C4-2B (cell line): Measurements from ENCODE around the gene ITSN1.

Experiments
- H3K27ac ChIP-seq: fragments of 450-650 bp; 2 replicates; pipeline ENCODE4 v1.5.1; 2017
- ZFX ChIP-seq: fragments of 450-650 bp; IDR thresholded peaks from 2 replicates; pipeline ENCODE4 v1.6.1; 2017
- TF ChIP-seq, protein P1 (sequence below): fragments of 450-650 bp; conservative IDR thresholded peaks from 2 replicates; pipeline ENCODE4 v1.5.1; 2017; ENCODE audit warnings: mild to moderate bottlenecking

Gene ITSN1

DNA sequence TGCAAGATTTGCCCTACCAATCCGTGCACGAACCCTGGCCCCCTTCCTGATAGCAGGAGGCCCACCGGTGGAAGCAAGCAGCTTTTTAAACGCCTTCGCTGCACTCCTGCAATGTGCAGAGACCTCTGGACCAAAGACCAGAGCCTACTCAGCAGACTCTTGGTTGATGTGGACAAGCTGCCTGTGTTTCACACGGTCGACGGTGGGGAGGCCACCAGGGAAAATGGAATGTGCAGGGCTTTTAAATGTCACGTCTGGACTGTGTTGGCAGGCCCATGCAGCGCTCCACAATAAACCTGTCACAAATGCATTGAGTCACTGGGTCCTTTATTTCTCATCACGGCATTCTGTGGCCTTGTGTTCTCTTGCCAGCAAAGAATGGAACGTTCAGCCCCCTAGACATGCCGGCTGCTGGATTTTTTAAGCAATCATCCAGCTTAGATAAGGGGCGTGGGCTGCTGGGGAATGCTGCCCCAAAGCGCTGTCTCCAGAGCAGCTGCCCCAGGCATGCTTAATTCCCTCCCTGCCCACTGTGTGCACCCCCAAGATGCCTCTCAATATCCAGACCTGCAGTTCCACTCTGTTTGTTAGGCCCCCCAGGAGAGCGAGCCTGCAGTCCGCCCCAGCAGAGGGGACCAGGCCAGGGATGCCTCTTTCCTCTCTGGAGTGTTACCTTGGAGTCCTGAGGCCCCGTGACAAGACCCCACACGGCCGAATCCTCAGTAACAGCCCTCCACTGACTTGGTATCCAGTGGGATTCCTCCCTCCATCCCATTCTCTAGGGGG is 202.0 kb downstream of the ITSN1 start:
- TF ChIP-seq, protein P1, sequence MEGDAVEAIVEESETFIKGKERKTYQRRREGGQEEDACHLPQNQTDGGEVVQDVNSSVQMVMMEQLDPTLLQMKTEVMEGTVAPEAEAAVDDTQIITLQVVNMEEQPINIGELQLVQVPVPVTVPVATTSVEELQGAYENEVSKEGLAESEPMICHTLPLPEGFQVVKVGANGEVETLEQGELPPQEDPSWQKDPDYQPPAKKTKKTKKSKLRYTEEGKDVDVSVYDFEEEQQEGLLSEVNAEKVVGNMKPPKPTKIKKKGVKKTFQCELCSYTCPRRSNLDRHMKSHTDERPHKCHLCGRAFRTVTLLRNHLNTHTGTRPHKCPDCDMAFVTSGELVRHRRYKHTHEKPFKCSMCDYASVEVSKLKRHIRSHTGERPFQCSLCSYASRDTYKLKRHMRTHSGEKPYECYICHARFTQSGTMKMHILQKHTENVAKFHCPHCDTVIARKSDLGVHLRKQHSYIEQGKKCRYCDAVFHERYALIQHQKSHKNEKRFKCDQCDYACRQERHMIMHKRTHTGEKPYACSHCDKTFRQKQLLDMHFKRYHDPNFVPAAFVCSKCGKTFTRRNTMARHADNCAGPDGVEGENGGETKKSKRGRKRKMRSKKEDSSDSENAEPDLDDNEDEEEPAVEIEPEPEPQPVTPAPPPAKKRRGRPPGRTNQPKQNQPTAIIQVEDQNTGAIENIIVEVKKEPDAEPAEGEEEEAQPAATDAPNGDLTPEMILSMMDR, result no peak
- TF ChIP-seq ZFX, result no peak
- H3K27ac ChIP-seq, result no peak overlapping the region

- TF ChIP-seq ZFX, result no peak
- TF ChIP-seq, protein P1, result no peak
- no peak overlapping the region for H3K27ac ChIP-seq
Observed at GRCh38 chr21:33844890-33845205, 202.5 kb downstream of the ITSN1 start.

DNA sequence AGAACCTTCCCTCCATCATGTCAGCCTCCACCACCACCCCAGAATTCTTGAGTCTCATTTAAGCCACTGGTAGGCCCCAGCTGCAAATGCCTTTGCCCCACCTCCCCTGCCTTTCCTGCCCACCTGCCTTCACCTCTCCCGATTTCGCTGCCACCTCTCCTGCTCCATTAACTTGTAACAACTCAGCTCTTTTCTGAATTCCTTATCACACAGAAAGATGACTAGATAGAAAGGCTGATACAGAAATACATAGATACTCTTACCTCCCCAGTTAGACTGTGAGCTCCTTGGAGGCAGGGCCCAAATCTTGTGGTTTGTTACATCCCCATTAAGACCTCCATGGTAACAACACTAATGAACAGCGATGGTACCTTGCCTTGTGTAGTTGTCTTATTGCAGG is 203.8 kb downstream of the ITSN1 start:
- no peak overlapping the region for H3K27ac ChIP-seq
- no peak for TF ChIP-seq ZFX
- TF ChIP-seq, protein P1, result no peak

GRCh38 chr21:33847588-33848248 is 205.4 kb downstream of the ITSN1 start:
- no peak overlapping the region for H3K27ac ChIP-seq
- TF ChIP-seq, protein P1, result no peak
- no peak for TF ChIP-seq ZFX

DNA sequence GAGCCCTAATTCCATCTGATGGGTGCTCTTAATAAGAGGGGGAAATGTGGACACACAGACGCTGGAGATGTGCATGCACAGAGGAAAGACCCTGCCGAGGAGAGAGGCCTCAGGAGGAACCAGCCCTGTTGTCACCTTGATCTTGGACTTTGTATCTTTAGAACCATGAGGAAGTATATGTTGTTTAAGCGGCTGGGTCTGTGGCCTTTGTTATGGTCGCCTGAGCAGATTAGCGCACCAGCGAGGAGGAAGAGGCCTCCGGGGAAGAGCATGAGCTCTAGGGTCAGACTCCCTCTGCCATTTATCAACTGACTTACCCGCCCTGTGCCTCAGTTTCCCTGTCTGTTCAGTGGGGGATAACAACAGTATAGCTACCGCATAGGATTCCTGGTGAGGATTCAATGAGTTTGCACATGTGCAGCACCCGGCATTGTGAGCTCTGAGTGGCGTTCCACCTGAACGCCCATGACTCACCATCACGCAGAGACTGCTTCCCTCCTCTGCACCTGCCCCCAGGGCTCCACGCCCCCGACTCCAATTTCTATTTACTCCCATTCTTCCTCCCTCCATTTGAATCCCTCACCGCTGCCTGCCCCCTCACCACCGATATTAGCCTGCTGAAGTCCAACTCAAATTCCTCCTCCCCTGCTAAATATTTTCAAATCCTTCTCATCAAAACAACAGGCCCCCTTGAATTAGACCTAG is 206.1 kb downstream of the ITSN1 start:
- TF ChIP-seq ZFX, result no peak
- TF ChIP-seq, protein P1, result no peak
- H3K27ac ChIP-seq, result no peak overlapping the region

DNA sequence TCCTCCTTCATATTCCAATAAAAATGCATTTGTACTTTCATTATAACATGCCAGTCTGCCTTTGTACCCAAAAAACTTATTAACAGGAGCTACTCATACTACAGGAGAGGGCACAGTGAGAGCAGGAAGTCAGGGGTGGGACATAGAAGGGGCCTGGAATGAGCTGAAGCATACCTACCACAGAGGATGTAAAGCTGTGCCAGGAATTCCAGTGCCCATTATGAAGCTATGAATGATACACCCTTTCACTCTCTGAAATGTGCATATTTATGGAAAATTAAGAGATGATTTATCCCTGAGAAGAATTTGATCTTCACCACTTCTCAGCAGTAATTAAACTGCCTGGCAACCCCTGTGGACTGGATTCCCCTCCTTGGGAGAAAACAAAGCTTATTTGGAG is 207.5 kb downstream of the ITSN1 start:
- no peak for TF ChIP-seq ZFX
- TF ChIP-seq, protein P1, result no peak
- H3K27ac ChIP-seq, result no peak overlapping the region

DNA sequence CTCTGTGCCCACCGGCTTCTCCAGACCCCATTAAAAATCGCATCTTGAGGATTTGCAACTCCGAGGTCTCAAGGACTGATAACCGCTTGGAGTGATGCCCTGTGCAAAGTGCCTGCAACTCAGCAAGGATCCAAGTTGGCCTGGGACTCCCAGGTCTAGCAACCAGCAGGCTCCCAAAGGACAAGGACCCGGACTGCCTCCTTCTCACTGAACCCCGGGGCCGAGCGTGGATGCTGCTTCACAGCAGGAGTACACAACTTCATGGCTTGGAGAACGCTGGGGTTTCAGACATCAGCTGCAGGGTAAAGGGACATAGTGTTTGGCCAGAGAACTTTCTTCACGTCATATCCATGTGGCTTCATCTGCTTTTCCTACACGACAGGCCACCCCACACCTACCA is 208.1 kb downstream of the ITSN1 start:
- TF ChIP-seq ZFX, result no peak
- TF ChIP-seq, protein P1, result no peak
- no peak overlapping the region for H3K27ac ChIP-seq
